Glutamatergic neuron (in vitro differentiated cells): ENCODE measurements around the gene LRRC4. TPM values are rescaled to one million over a fixed set of nuclear protein-coding genes. Genes with fewer than 3 reads are reported as not detected.
A peak's percentile ranks its signal among the peaks of the same experiment; 100 is the strongest.

Experiments used
- DNase-seq: peaks from one replicate; pipeline ENCODE4 v3.0.0; 2022
- H3K27ac Mint-ChIP-seq: one replicate; pipeline ENCODE4 v1.8.0; 2020; ENCODE audit warnings: mild to moderate bottlenecking, mixed read lengths, inconsistent platforms; ENCODE audit not compliant: unreplicated experiment
- H3K27me3 Mint-ChIP-seq: one replicate; pipeline ENCODE4 v1.8.0; 2020; ENCODE audit warnings: mild to moderate bottlenecking, moderate library complexity, mixed read lengths, inconsistent platforms; ENCODE audit not compliant: unreplicated experiment
- H3K36me3 Mint-ChIP-seq: one replicate; pipeline ENCODE4 v1.8.0; 2020; ENCODE audit warnings: mild to moderate bottlenecking, mixed read lengths, inconsistent platforms; ENCODE audit not compliant: unreplicated experiment
- H3K4me1 Mint-ChIP-seq: one replicate; pipeline ENCODE4 v1.8.0; 2020; ENCODE audit warnings: mild to moderate bottlenecking, low read depth, mixed read lengths, inconsistent platforms; ENCODE audit not compliant: unreplicated experiment
- H3K4me3 Mint-ChIP-seq: one replicate; pipeline ENCODE4 v1.8.0; 2020; ENCODE audit warnings: mild to moderate bottlenecking, mixed read lengths, inconsistent platforms; ENCODE audit not compliant: unreplicated experiment
- H3K9me3 Mint-ChIP-seq: one replicate; pipeline ENCODE4 v1.8.0; 2020; ENCODE audit warnings: mild to moderate bottlenecking, moderate library complexity, mixed read lengths, inconsistent platforms; ENCODE audit not compliant: unreplicated experiment
- total RNA-seq: library from RNA; stranded (reverse); fragmentation: NEBNext Ultra II Directional; extraction: Animal tissue kit (Norgen Biotek cat#: 25700); gene quantifications from one replicate; pipeline ENCODE4 v1.2.1, GENCODE V29; 2021; ENCODE audit not compliant: unreplicated experiment
- TF ChIP-seq, protein P1 (sequence below): fragments of 200-600 bp; sonication (generic); IDR thresholded peaks from one replicate; pipeline ENCODE4 v1.5.0; 2021; ENCODE audit not compliant: partially characterized antibody, unreplicated experiment

The LRRC4 gene
- total RNA-seq, 1 donor from 2014 or later = 60.0 TPM

DNA sequence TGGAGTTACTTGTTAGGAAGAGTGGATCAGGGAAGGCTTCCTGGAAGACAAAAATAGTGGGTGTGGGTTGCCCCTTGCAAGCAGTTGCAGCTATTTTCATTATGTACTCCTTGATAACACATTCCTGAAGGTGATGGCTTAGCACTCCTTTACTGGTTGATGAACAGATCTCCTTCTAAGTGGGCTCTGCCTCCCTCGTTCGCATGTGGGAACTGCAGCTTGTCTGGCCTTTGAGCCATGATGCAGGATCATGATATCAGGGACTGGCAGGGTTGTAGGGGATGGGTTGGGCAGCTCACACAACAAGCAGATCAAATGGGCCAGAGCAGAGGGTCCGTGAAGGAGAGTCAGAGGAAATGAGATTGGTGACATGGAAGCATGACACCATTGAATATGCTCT, 28.8 kb upstream of the LRRC4 start:
- DNase-seq = no peak

DNA sequence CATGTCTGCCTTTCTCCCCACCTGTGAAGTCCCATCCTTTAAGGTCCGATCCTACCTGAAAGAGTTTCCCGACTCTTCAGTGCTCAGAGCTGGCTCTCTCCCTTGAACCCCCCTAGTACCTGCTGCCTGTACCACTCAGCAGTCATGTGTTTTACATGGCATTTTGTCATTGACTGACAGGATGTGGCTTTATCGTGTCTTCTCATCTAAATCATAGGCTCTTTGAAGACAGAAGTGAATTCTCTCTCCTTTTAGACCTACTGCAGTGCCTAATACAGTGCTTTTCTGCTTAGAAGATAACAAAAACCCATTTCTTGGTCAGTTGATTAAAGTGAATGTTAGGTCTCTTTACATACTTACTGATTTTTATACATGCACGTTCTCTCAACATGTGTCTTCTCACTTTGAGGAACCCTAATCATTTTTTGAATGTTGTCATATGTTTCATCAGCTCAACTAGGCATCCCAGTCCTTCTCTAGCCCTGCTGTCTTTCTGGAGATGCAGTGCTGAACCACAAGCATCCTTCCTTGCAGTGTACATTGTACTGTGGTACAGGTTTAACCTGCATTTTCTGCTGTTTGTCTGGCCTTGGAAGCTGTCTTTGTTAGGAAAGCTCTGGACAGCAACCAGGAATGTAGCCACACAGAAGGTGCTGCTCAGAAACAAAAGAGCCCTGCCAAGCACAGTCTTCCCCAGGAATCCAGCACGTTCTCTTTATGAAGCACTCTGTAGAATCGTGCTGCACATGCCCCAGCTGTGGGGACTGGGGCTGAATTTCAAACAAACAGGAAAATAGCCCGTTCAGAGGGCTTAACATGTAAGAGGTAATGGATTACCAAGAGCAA, 28.1 kb upstream of the LRRC4 start:
- H3K4me3 Mint-ChIP-seq = no peak overlapping the region
- peaks cover 12% of the 10 kb centered on the region for H3K9me3 Mint-ChIP-seq
- no peak for DNase-seq
- TF ChIP-seq, protein P1, sequence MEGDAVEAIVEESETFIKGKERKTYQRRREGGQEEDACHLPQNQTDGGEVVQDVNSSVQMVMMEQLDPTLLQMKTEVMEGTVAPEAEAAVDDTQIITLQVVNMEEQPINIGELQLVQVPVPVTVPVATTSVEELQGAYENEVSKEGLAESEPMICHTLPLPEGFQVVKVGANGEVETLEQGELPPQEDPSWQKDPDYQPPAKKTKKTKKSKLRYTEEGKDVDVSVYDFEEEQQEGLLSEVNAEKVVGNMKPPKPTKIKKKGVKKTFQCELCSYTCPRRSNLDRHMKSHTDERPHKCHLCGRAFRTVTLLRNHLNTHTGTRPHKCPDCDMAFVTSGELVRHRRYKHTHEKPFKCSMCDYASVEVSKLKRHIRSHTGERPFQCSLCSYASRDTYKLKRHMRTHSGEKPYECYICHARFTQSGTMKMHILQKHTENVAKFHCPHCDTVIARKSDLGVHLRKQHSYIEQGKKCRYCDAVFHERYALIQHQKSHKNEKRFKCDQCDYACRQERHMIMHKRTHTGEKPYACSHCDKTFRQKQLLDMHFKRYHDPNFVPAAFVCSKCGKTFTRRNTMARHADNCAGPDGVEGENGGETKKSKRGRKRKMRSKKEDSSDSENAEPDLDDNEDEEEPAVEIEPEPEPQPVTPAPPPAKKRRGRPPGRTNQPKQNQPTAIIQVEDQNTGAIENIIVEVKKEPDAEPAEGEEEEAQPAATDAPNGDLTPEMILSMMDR = no peak
- H3K36me3 Mint-ChIP-seq = no peaks in the 10 kb centered on the region
- peaks cover 32% of the 10 kb centered on the region for H3K4me1 Mint-ChIP-seq
- peaks cover 8% of the 10 kb centered on the region for H3K27me3 Mint-ChIP-seq
- H3K27ac Mint-ChIP-seq = no peak overlapping the region

More for the DNA sequence above, 28.8 kb upstream of the LRRC4 start:
- Mint-ChIP-seq H3K27me3 (peaks cover 8% of the 10 kb centered on the region), H3K4me1 (peaks cover 32% of the 10 kb centered on the region), H3K36me3 (no peaks in the 10 kb centered on the region), H3K27ac (no peak overlapping the region), H3K4me3 (no peak overlapping the region), H3K9me3 (peaks cover 14% of the 10 kb centered on the region)
- TF ChIP-seq, protein P1 = no peak

DNA sequence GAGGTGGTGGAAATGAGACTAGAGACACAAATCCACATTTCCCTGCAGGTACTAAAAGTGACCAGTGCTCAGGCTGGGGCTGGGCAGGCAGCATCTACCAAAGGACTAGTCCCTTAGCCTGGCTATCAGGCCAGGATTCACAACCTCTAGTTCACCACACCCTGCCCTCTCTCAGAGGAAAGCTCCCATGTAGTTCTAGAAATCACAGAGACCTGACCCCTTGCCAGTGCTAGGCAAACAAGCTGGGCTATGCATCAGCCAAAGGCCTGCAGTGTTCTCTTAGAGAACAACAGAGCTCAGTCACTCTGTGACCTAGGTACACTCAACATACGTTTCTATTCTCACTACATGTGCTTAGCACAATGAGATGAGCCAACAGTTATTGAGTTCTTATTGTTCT, 26.7 kb upstream of the LRRC4 start:
- Mint-ChIP-seq H3K36me3 (no peaks in the 10 kb centered on the region), H3K9me3 (peaks cover 10% of the 10 kb centered on the region), H3K4me1 (peaks cover 32% of the 10 kb centered on the region), H3K27ac (no peak overlapping the region), H3K4me3 (no peak overlapping the region), H3K27me3 (peaks cover 8% of the 10 kb centered on the region)
- TF ChIP-seq, protein P1 = no peak
- no peak for DNase-seq

DNA sequence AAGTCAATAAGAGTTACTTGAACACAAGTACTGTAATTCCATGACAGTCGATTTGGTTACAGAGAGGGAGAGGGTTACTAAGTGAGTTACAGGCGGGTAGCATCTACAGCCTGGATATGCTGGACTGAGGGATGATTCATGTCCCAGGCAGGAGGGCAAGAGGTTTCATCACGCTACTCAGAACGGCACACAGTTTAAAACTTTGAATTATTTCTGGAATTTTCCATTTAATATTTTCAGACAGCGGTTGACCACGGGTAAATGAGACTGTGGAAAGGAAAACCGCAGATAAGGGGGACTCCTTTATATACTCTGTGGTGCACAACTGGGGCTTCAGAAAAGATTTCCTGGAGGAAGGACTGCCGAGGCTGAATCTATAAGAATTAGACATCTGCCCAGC, 25.7 kb upstream of the LRRC4 start:
- Mint-ChIP-seq H3K4me1 (peaks cover 36% of the 10 kb centered on the region), H3K36me3 (no peaks in the 10 kb centered on the region), H3K27ac (no peak overlapping the region), H3K4me3 (no peak overlapping the region), H3K9me3 (peaks cover 16% of the 10 kb centered on the region), H3K27me3 (peaks cover 12% of the 10 kb centered on the region)
- DNase-seq = no peak
- TF ChIP-seq, protein P1 = no peak

DNA sequence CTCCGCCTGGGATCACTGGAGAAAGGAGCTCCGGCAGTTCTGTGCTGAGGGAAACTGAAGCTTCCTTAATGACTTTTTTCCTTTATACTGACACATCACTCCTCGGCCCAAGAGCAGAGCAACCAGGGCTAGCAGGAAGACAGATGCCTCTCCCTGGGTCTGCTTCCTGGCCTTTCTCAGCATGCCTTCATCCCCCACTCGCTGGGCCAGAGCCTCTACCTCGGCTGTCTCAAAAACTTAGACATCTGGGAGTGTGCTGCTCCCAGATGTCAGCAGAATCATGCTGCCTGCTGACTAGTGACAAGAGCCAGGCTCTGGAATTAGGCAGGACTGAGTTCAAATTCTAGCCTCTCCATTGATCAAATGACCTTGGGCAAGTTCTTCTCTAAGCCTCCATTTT, 24.4 kb upstream of the LRRC4 start:
- Mint-ChIP-seq H3K36me3 (no peaks in the 10 kb centered on the region), H3K9me3 (peaks cover 24% of the 10 kb centered on the region), H3K4me1 (peaks cover 48% of the 10 kb centered on the region), H3K27ac (peak overlapping the region; percentile 52), H3K27me3 (peaks cover 18% of the 10 kb centered on the region), H3K4me3 (no peak overlapping the region)
- TF ChIP-seq, protein P1 = no peak
- DNase-seq = no peak
